Measurements from ENCODE around the gene LRRC39. TPM values are rescaled to one million over a fixed set of nuclear protein-coding genes. Genes with fewer than 3 reads are reported as not detected.

LRRC39 gene
- total and polyA plus RNA-seq, 12 donors: 1.3 to 52.0 (median 11.7) TPM

DNA sequence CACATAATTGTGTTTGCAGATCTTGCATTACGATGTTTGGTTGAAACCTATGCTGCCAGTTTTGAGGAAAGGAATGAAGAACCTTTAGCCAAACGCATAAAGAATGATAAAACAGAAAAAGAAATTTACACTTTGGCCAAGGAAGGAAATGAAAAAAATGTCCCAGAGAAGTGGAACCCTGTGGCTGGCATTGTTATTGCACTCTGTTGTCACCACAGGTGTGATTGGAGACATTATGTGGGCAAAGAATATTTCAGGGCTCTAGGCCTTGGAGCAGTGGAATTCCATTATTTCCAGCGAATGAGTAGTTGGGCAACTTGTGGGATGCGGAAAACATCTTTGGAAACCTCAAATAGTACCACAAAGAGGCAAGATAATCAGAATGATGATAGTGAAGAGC lies 30.2 kb downstream of the LRRC39 start:
- intact Hi-C loops (cut with DNase I): loop anchor here in 1 of 2 donors (10.0 kb wide), 1 partner anchor 127 kb away; no protein-coding TSS in a partner anchor
- TF ChIP-seq CTCF (IDR thresholded peaks at IDR 0.05): no peak
- no peak for TF ChIP-seq POLR2A (IDR thresholded peaks at IDR 0.05)
- Histone ChIP-seq H3K36me3 (replicated peaks in 1 of 2) (peaks cover 0 to 43% of the 10 kb centered on the region in 2 donors), H3K4me1 (replicated peaks in 1 of 2) (peaks cover 6 to 7% of the 10 kb centered on the region in 2 donors), H3K27ac (no peak overlapping the region), H3K4me3 (no peak overlapping the region), H3K27me3 (no peaks in the 10 kb centered on the region), H3K9me3 (replicated peaks in 1 of 3) (no peaks in the 10 kb centered on the region)
- DNase-seq: no peak
- 93 to 95% (median 93%) methylated on average over 4 of the region's 4 CpGs for WGBS, 4 donors

DNA sequence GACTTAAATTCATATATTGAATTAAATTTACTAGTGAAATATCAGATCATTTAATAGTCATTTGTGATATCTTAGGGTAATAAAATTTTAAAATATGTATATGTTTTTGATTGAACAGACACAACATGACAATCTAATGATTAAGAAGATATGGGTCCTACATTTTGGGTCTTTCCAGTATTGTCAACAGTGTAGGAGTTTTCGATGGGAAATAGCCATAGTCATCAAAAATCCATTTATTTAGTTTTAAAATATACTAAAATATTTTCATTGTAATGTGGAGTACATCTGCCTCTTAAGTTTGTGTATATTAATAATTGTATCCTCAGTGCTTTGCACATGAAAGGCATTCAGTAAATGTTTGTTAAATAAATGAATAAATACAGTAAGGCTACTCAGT lies 31.1 kb downstream of the LRRC39 start:
- H3K4me3 ChIP-seq: no peak overlapping the region
- no peaks in the 10 kb centered on the region for H3K9me3 ChIP-seq (replicated peaks in 1 of 3)
- no peak for DNase-seq
- intact Hi-C loops (cut with DNase I): loop anchor here in 1 of 2 donors (10.0 kb wide), 1 partner anchor 128 kb away; no protein-coding TSS in a partner anchor
- TF ChIP-seq CTCF (IDR thresholded peaks at IDR 0.05) (no peak), POLR2A (IDR thresholded peaks at IDR 0.05) (no peak)
- WGBS, 4 donors: 96 to 100% (median 99%) methylated on average over 1 of the region's 1 CpG
- peaks cover 6% of the 10 kb centered on the region in 2 donors for H3K4me1 ChIP-seq (replicated peaks in 1 of 2)
- H3K36me3 ChIP-seq (replicated peaks in 1 of 2): peaks cover 0 to 51% of the 10 kb centered on the region in 2 donors
- H3K27me3 ChIP-seq: no peaks in the 10 kb centered on the region
- no peak overlapping the region for H3K27ac ChIP-seq

DNA sequence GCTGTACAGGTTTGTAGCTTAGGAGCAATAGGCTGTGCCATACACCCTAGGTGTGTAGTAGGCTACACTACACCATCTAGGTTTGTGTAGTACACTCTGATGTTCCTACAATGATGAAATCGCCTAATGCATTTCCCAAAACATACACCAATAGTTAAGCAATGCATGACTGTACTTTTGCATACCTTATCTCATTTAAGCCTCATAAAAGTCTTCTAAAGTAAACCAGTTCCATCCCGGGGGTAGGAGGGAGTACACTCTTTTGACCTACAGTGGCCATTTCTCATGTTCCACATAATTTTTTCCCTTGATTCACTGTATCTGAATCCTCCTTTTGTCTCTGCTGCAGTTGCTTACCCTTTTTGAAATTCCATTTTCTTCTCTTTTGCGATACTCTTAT lies 32.9 kb downstream of the LRRC39 start:
- TF ChIP-seq CTCF (IDR thresholded peaks at IDR 0.05): no peak
- TF ChIP-seq POLR2A (IDR thresholded peaks at IDR 0.05): no peak

GRCh38 chr1:100142343-100142742 lies 35.7 kb downstream of the LRRC39 start:
- no peaks in the 10 kb centered on the region for H3K4me1 ChIP-seq (replicated peaks in 1 of 2)
- H3K4me3 ChIP-seq: no peak overlapping the region
- H3K27me3 ChIP-seq: no peaks in the 10 kb centered on the region
- 74 to 87% (median 81%) methylated on average over 3 of the region's 3 CpGs for WGBS, 4 donors
- TF ChIP-seq CTCF (IDR thresholded peaks at IDR 0.05): no peak
- TF ChIP-seq POLR2A (IDR thresholded peaks at IDR 0.05): no peak
- no peak for DNase-seq
- H3K27ac ChIP-seq: no peak overlapping the region
- intact Hi-C loops (cut with DNase I): loop anchor here in 1 of 2 donors (10.0 kb wide), 1 partner anchor 132 kb away; no protein-coding TSS in a partner anchor
- H3K9me3 ChIP-seq (replicated peaks in 1 of 3): no peaks in the 10 kb centered on the region
- peaks cover 0 to 95% of the 10 kb centered on the region in 2 donors for H3K36me3 ChIP-seq (replicated peaks in 1 of 2)

More for the DNA sequence above, 32.9 kb downstream of the LRRC39 start:
- WGBS, 4 donors: 93 to 96% (median 94%) methylated on average over 3 of the region's 3 CpGs
- Histone ChIP-seq H3K9me3 (replicated peaks in 1 of 3) (no peaks in the 10 kb centered on the region), H3K4me3 (no peak overlapping the region), H3K36me3 (replicated peaks in 1 of 2) (peaks cover 0 to 69% of the 10 kb centered on the region in 2 donors), H3K4me1 (replicated peaks in 1 of 2) (no peaks in the 10 kb centered on the region), H3K27ac (no peak overlapping the region), H3K27me3 (no peaks in the 10 kb centered on the region)
- intact Hi-C loops (cut with DNase I): loop anchor here in 1 of 2 donors (10.0 kb wide), 1 partner anchor 130 kb away; no protein-coding TSS in a partner anchor
- no peak for DNase-seq
